Neural cell (in vitro differentiated cells): ENCODE results near the gene MN1. TPM values are rescaled to one million over a fixed set of nuclear protein-coding genes. Genes with fewer than 3 reads are reported as not detected.

Experiments used
- H2AFZ ChIP-seq: fragments of 200-600, 300-800 bp; sonication (generic), shearing (Covaris generic); 2 replicates; pipeline ENCODE4 v1.6.0; 2014; ENCODE audit warnings: low read depth, mild to moderate bottlenecking, antibody characterized with exemption, low read length, moderate library complexity
- H3F3A ChIP-seq: fragments of 200-600 bp; shearing (Covaris generic); 2 replicates; pipeline ENCODE4 v1.6.1; 2016; ENCODE audit warnings: mild to moderate bottlenecking, moderate library complexity, mixed read lengths, antibody characterized with exemption, low read length; ENCODE audit not compliant: insufficient read depth, poor library complexity, severe bottlenecking
- H3K27ac ChIP-seq: fragments of 200-600, 300-800 bp; sonication (generic), shearing (Covaris generic); 2 replicates; pipeline ENCODE4 v1.5.1; 2014; ENCODE audit warnings: mild to moderate bottlenecking, low read length, moderate library complexity
- H3K27me3 ChIP-seq: fragments of 300-800, 200-600 bp; sonication (generic), shearing (Covaris generic); 2 replicates; pipeline ENCODE4 v1.6.0; 2014; ENCODE audit warnings: mild to moderate bottlenecking, low read depth, low read length, moderate library complexity; ENCODE audit not compliant: insufficient read depth
- H3K36me3 ChIP-seq: fragments of 300-800, 200-600 bp; sonication (generic), shearing (Covaris generic); 2 replicates; pipeline ENCODE4 v1.5.1; 2014; ENCODE audit warnings: mild to moderate bottlenecking, antibody characterized with exemption, low read length, moderate library complexity; ENCODE audit not compliant: insufficient read depth
- H3K4me2 ChIP-seq: fragments of 300-800, 200-600 bp; sonication (generic), shearing (Covaris generic); 2 replicates; pipeline ENCODE4 v1.6.0; 2014; ENCODE audit warnings: mild to moderate bottlenecking, low read length
- H3K4me3 ChIP-seq: fragments of 300-800, 200-600 bp; sonication (generic), shearing (Covaris generic); 2 replicates; pipeline ENCODE4 v1.5.1; 2014; ENCODE audit warnings: mild to moderate bottlenecking, low read length, moderate library complexity
- H3K79me2 ChIP-seq: fragments of 200-600 bp; shearing (Covaris generic); replicated peaks from 2 replicates; pipeline ENCODE4 v1.6.0; 2014; ENCODE audit warnings: mild to moderate bottlenecking, low read length, moderate library complexity; ENCODE audit not compliant: insufficient read depth
- H3K9ac ChIP-seq: fragments of 300-800, 200-600 bp; sonication (generic), shearing (Covaris generic); 2 replicates; pipeline ENCODE4 v1.6.1; 2016; ENCODE audit warnings: mild to moderate bottlenecking, low read length, mixed read lengths
- H3K9me2 ChIP-seq: fragments of 200-600 bp; shearing (Covaris generic); 2 replicates; pipeline ENCODE4 v1.6.1; 2016; ENCODE audit warnings: mild to moderate bottlenecking, low read length, mixed read lengths; ENCODE audit not compliant: insufficient read depth
- H3K9me3 ChIP-seq: fragments of 200-600, 300-800 bp; sonication (generic), shearing (Covaris generic); 2 replicates; pipeline ENCODE4 v1.6.1; 2016; ENCODE audit warnings: mild to moderate bottlenecking, mixed run types, low read length, moderate library complexity, mixed read lengths
- H4K20me1 ChIP-seq: fragments of 200-600 bp; shearing (Covaris generic); 2 replicates; pipeline ENCODE4 v1.6.1; 2016; ENCODE audit warnings: mild to moderate bottlenecking, mixed run types; ENCODE audit not compliant: insufficient read depth
- CTCF ChIP-seq: fragments of 450-650 bp; IDR thresholded peaks from 2 replicates; pipeline ENCODE4 v1.5.1; 2014; ENCODE audit warnings: antibody characterized with exemption, mild to moderate bottlenecking, moderate library complexity; ENCODE audit not compliant: poor library complexity, severe bottlenecking
- EP300 ChIP-seq: fragments of 450-650 bp; conservative IDR thresholded peaks from 2 replicates; pipeline ENCODE4 v1.6.1; 2014; ENCODE audit warnings: antibody characterized with exemption, mild to moderate bottlenecking, moderate library complexity; ENCODE audit not compliant: poor library complexity, severe bottlenecking
- EZH2 ChIP-seq: fragments of 200-600, 300-800 bp; shearing (Covaris generic), sonication (generic); IDR thresholded peaks from 2 replicates; pipeline ENCODE4 v1.6.1; 2014; ENCODE audit warnings: antibody characterized with exemption, low read length, borderline replicate concordance, mild to moderate bottlenecking; ENCODE audit not compliant: insufficient read depth, poor library complexity, severe bottlenecking
- MXI1 ChIP-seq: fragments of 450-650 bp; conservative IDR thresholded peaks from 2 replicates; pipeline ENCODE4 v1.6.1; 2014; ENCODE audit warnings: antibody characterized with exemption, mild to moderate bottlenecking; ENCODE audit not compliant: poor library complexity, severe bottlenecking
- POLR2AphosphoS5 ChIP-seq: IDR thresholded peaks from 2 replicates; pipeline ENCODE4 v1.6.1; 2012
- RAD21 ChIP-seq: fragments of 450-650 bp; conservative IDR thresholded peaks from 2 replicates; pipeline ENCODE4 v1.6.1; 2014; ENCODE audit warnings: antibody characterized with exemption, mild to moderate bottlenecking, moderate library complexity
- REST ChIP-seq: IDR thresholded peaks from 2 replicates; pipeline ENCODE4 v1.6.1; 2012; ENCODE audit warnings: borderline replicate concordance
- SMC3 ChIP-seq: fragments of 450-650 bp; conservative IDR thresholded peaks from 2 replicates; pipeline ENCODE4 v1.6.1; 2014; ENCODE audit warnings: antibody characterized with exemption, mild to moderate bottlenecking, moderate library complexity; ENCODE audit not compliant: poor library complexity
- TAF1 ChIP-seq: IDR thresholded peaks from 2 replicates; pipeline ENCODE4 v1.6.1; 2012; ENCODE audit warnings: low read depth
- polyA plus RNA-seq: library from polyadenylated mRNA; depleted of rRNA; stranded (reverse); fragments of >200 nt; gene quantifications from 2 replicates; pipeline ENCODE4 v1.2.3, GENCODE V29; 2014

The MN1 gene
- polyA plus RNA-seq, 1 donor from 2014 or later: 7.3 TPM

- H2AFZ ChIP-seq: no peak overlapping the region
- H3K36me3 ChIP-seq: no peaks in the 10 kb centered on the region
Observed at GRCh38 chr22:27809226-27809603, 7.7 kb upstream of the MN1 start.

GRCh38 chr22:27808451-27809225 is 7.1 kb upstream of the MN1 start:
- Histone ChIP-seq H3K9me3 (no peaks in the 10 kb centered on the region), H3K9ac (no peak overlapping the region), H3K79me2 (no peaks in the 10 kb centered on the region), H3F3A (no peaks in the 10 kb centered on the region), H4K20me1 (no peaks in the 10 kb centered on the region), H3K27ac (no peak overlapping the region), H3K9me2 (no peaks in the 10 kb centered on the region), H3K36me3 (no peaks in the 10 kb centered on the region), H3K4me3 (no peak overlapping the region), H2AFZ (no peak overlapping the region), H3K27me3 (no peaks in the 10 kb centered on the region), H3K4me2 (no peak overlapping the region)
- TF ChIP-seq POLR2AphosphoS5 (no peak), MXI1 (no peak), RAD21 (no peak), CTCF (no peak), EP300 (no peak), TAF1 (no peak), REST (no peak), EZH2 (no peak), SMC3 (no peak)

More at GRCh38 chr22:27809226-27809603, 7.7 kb upstream of the MN1 start:
- H3K9me2 ChIP-seq: no peaks in the 10 kb centered on the region
- H3K27me3 ChIP-seq: no peaks in the 10 kb centered on the region
- H3K9me3 ChIP-seq: no peaks in the 10 kb centered on the region
- H3K4me3 ChIP-seq: no peak overlapping the region
- no peak overlapping the region for H3K9ac ChIP-seq
- no peaks in the 10 kb centered on the region for H4K20me1 ChIP-seq
- H3F3A ChIP-seq: no peaks in the 10 kb centered on the region
- no peaks in the 10 kb centered on the region for H3K79me2 ChIP-seq
- no peak overlapping the region for H3K4me2 ChIP-seq
- TF ChIP-seq TAF1 (no peak), EP300 (no peak), SMC3 (no peak), RAD21 (no peak), MXI1 (no peak), POLR2AphosphoS5 (no peak), EZH2 (no peak), REST (no peak)
- H3K27ac ChIP-seq: no peak overlapping the region
